IMR-90 (cell line): ENCODE results near the gene GADD45GIP1.

ENCODE experiments used
- CEBPB ChIP-seq: IDR thresholded peaks from 2 replicates; pipeline ENCODE4 v1.6.1; 2012; ENCODE audit warnings: low read depth, low read length, improper control_type of control experiment
- FOS ChIP-seq: fragments of 150-350 bp; IDR thresholded peaks from 2 replicates; pipeline ENCODE4 v1.6.1; 2016; ENCODE audit warnings: low read depth, low read length
- MAFK ChIP-seq: IDR thresholded peaks from 2 replicates; pipeline ENCODE4 v1.6.1; 2012; ENCODE audit warnings: low read depth, low read length, improper control_type of control experiment
- MXI1 ChIP-seq: IDR thresholded peaks from 2 replicates; pipeline ENCODE4 v1.6.1; 2012; ENCODE audit warnings: low read depth, mild to moderate bottlenecking, low read length, moderate library complexity, borderline replicate concordance
- POLR2A ChIP-seq: IDR thresholded peaks from 2 replicates; pipeline ENCODE4 v1.6.1; 2012; ENCODE audit warnings: mild to moderate bottlenecking, low read depth, low read length
- RAD21 ChIP-seq: IDR thresholded peaks from 2 replicates; pipeline ENCODE4 v1.6.1; 2012; ENCODE audit warnings: low read length, improper control_type of control experiment
- RFX5 ChIP-seq: IDR thresholded peaks from 2 replicates; pipeline ENCODE4 v1.8.0; 2012; ENCODE audit warnings: low read depth, mild to moderate bottlenecking, low read length, moderate library complexity
- TF ChIP-seq, protein P1 (sequence below): conservative IDR thresholded peaks from 2 replicates; pipeline ENCODE4 v1.5.1; 2012; ENCODE audit warnings: mild to moderate bottlenecking, low read depth, low read length, improper control_type of control experiment
- TF ChIP-seq, protein P2 (sequence below): fragments of 150-350 bp; IDR thresholded peaks from 2 replicates; pipeline ENCODE4 v1.6.1; 2017; ENCODE audit warnings: mild to moderate bottlenecking, antibody characterized with exemption, low read length, low read depth

GRCh38 chr19:12990853-12991252, 33.8 kb upstream of the GADD45GIP1 start:
- TF ChIP-seq POLR2A = no peak
- TF ChIP-seq FOS = no peak
- no peak for TF ChIP-seq CEBPB
- TF ChIP-seq, protein P1, sequence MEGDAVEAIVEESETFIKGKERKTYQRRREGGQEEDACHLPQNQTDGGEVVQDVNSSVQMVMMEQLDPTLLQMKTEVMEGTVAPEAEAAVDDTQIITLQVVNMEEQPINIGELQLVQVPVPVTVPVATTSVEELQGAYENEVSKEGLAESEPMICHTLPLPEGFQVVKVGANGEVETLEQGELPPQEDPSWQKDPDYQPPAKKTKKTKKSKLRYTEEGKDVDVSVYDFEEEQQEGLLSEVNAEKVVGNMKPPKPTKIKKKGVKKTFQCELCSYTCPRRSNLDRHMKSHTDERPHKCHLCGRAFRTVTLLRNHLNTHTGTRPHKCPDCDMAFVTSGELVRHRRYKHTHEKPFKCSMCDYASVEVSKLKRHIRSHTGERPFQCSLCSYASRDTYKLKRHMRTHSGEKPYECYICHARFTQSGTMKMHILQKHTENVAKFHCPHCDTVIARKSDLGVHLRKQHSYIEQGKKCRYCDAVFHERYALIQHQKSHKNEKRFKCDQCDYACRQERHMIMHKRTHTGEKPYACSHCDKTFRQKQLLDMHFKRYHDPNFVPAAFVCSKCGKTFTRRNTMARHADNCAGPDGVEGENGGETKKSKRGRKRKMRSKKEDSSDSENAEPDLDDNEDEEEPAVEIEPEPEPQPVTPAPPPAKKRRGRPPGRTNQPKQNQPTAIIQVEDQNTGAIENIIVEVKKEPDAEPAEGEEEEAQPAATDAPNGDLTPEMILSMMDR = no peak
- TF ChIP-seq, protein P2, sequence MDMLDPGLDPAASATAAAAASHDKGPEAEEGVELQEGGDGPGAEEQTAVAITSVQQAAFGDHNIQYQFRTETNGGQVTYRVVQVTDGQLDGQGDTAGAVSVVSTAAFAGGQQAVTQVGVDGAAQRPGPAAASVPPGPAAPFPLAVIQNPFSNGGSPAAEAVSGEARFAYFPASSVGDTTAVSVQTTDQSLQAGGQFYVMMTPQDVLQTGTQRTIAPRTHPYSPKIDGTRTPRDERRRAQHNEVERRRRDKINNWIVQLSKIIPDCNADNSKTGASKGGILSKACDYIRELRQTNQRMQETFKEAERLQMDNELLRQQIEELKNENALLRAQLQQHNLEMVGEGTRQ = no peak
- no peak for TF ChIP-seq RFX5
- TF ChIP-seq MXI1 = no peak
- TF ChIP-seq RAD21 = no peak
- TF ChIP-seq MAFK = no peak
